CD8-positive, alpha-beta memory T cell (primary cell): ENCODE results near the gene SP9. TPM values are rescaled to one million over a fixed set of nuclear protein-coding genes. Genes with fewer than 3 reads are reported as not detected.

Source experiments
- CTCF ChIA-PET: fragments of 350-600 bp; sonication (Branson Sonifier 250); formaldehyde crosslinking; loops from one replicate; lab custom pipeline; 2021; ENCODE audit warnings: antibody characterized with exemption; lab: Charles Lee
- POLR2A ChIA-PET: fragments of 350-600 bp; sonication (Branson Sonifier 250); formaldehyde crosslinking; loops from one replicate; lab custom pipeline; 2021; ENCODE audit warnings: antibody characterized with exemption; lab: Charles Lee
- DNase-seq, 5 donors: peaks; one replicate each; pipeline versions ENCODE4 v3.0.0 to v3.0.0-alpha.2; 2020 to 2022; ENCODE audit warnings: mixed read lengths in 1 of 5
- H3K27ac ChIP-seq: one replicate; pipeline ENCODE4 v1.7.0; 2013; ENCODE audit warnings: low read depth, mild to moderate bottlenecking, low read length, moderate library complexity
- H3K27me3 ChIP-seq: 2 replicates; pipeline ENCODE4 v1.7.0; 2013; ENCODE audit warnings: low read length, mild to moderate bottlenecking; ENCODE audit not compliant: insufficient read depth, poor library complexity, severe bottlenecking
- H3K36me3 ChIP-seq: 2 replicates; pipeline ENCODE4 v1.7.0; 2013; ENCODE audit warnings: mild to moderate bottlenecking, low read length, moderate library complexity; ENCODE audit not compliant: insufficient read depth
- H3K4me1 ChIP-seq: 2 replicates; pipeline ENCODE4 v1.7.0; 2013; ENCODE audit warnings: mild to moderate bottlenecking, low read length, moderate library complexity; ENCODE audit not compliant: insufficient read depth
- H3K4me3 ChIP-seq: 2 replicates; pipeline ENCODE4 v1.7.0; 2013; ENCODE audit warnings: mild to moderate bottlenecking, low read length
- H3K9me3 ChIP-seq: 2 replicates; pipeline ENCODE4 v1.7.0; 2013; ENCODE audit warnings: mild to moderate bottlenecking, low read length
- H3K27ac Mint-ChIP-seq, 8 donors: one replicate each; pipeline ENCODE4 v1.8.0; 2020 to 2021; ENCODE audit warnings: mixed read lengths in 8 of 8, mild to moderate bottlenecking in 6 of 8, inconsistent platforms in 3 of 8, moderate library complexity in 3 of 8
- H3K27me3 Mint-ChIP-seq, 2 donors: one replicate each; pipeline ENCODE4 v1.8.0; 2020 to 2021; ENCODE audit warnings: mixed read lengths in 2 of 2, mild to moderate bottlenecking in 1 of 2, moderate library complexity in 1 of 2
- H3K36me3 Mint-ChIP-seq, 3 donors: one replicate each; pipeline ENCODE4 v1.8.0; 2020 to 2021; ENCODE audit warnings: mixed read lengths in 3 of 3, inconsistent platforms in 1 of 3, mild to moderate bottlenecking in 1 of 3
- H3K4me1 Mint-ChIP-seq, 3 donors: one replicate each; pipeline ENCODE4 v1.8.0; 2020 to 2021; ENCODE audit warnings: mixed read lengths in 3 of 3, inconsistent platforms in 1 of 3, mild to moderate bottlenecking in 1 of 3
- H3K4me3 Mint-ChIP-seq, 7 donors: one replicate each; pipeline ENCODE4 v1.8.0; 2020 to 2021; ENCODE audit warnings: mixed read lengths in 7 of 7, mild to moderate bottlenecking in 6 of 7, moderate library complexity in 4 of 7, inconsistent platforms in 2 of 7
- H3K9me3 Mint-ChIP-seq, 5 donors: one replicate each; pipeline ENCODE4 v1.8.0; 2020 to 2022; ENCODE audit warnings: mixed read lengths in 5 of 5, mild to moderate bottlenecking in 3 of 5, moderate library complexity in 2 of 5, inconsistent platforms in 1 of 5
- polyA plus RNA-seq: library from polyadenylated mRNA; unstranded; fragments of 300-500 nt; fragmentation: Illumina TruSeq; gene quantifications from one replicate; pipeline ENCODE4 v1.2.3, GENCODE V29; 2021
- total RNA-seq, 2 experiments: library from RNA; stranded (reverse); gene quantifications; one replicate each; pipeline ENCODE4 v1.2.3, GENCODE V29; 2021

The SP9 gene
- total and polyA plus RNA-seq, 3 experiments from 2014 or later = not detected

GRCh38 chr2:174330945-174331594 is 3.7 kb upstream of the SP9 start:
- POLR2A ChIA-PET = no interaction called here
- H3K4me1 Mint-ChIP-seq = peaks cover 44 to 66% (median 59%) of the 10 kb centered on the region in 3 donors
- no peak overlapping the region for H3K4me3 ChIP-seq
- peak overlapping the region in 2 of 8 donors; percentile 67 to 85 for H3K27ac Mint-ChIP-seq
- DNase-seq = no peak
- no peak overlapping the region for H3K27ac ChIP-seq
- H3K4me3 Mint-ChIP-seq = peak overlapping the region in 1 of 7 donors; percentile 60
- peaks cover 55% of the 10 kb centered on the region for H3K4me1 ChIP-seq
- H3K27me3 ChIP-seq = peaks cover 94% of the 10 kb centered on the region
- peaks cover 91 to 92% of the 10 kb centered on the region in 2 donors for H3K27me3 Mint-ChIP-seq
- peaks cover 0 to 25% (median 16%) of the 10 kb centered on the region in 5 donors for H3K9me3 Mint-ChIP-seq
- H3K36me3 Mint-ChIP-seq = peaks cover 0 to 2% (median 0%) of the 10 kb centered on the region in 3 donors
- no peaks in the 10 kb centered on the region for H3K36me3 ChIP-seq
- H3K9me3 ChIP-seq = no peaks in the 10 kb centered on the region
- CTCF ChIA-PET = interaction anchor here (1.8 kb wide), 1 partner anchor 10 kb away, joined by 8 read pairs; no protein-coding TSS in a partner anchor

- CTCF ChIA-PET = interaction anchor here (1.8 kb wide), 1 partner anchor 9 kb away, joined by 8 read pairs; no protein-coding TSS in a partner anchor
- peak overlapping the region in 1 of 7 donors; percentile 60 for H3K4me3 Mint-ChIP-seq
- H3K27me3 ChIP-seq = peaks cover 93% of the 10 kb centered on the region
- H3K27me3 Mint-ChIP-seq = peaks cover 85 to 87% of the 10 kb centered on the region in 2 donors
- H3K4me3 ChIP-seq = no peak overlapping the region
- H3K27ac ChIP-seq = no peak overlapping the region
- POLR2A ChIA-PET = interaction anchor here (0.6 kb wide), 1 partner anchor 502 kb away, joined by 9 read pairs; no protein-coding TSS in a partner anchor
- peaks cover 54% of the 10 kb centered on the region for H3K4me1 ChIP-seq
- DNase-seq = no peak
- no peaks in the 10 kb centered on the region for H3K9me3 ChIP-seq
- H3K36me3 Mint-ChIP-seq = peaks cover 0 to 2% (median 0%) of the 10 kb centered on the region in 3 donors
- H3K36me3 ChIP-seq = no peaks in the 10 kb centered on the region
- H3K27ac Mint-ChIP-seq = peak overlapping the region in 1 of 8 donors; percentile 85
- peaks cover 41 to 65% (median 57%) of the 10 kb centered on the region in 3 donors for H3K4me1 Mint-ChIP-seq
- peaks cover 0 to 25% (median 16%) of the 10 kb centered on the region in 5 donors for H3K9me3 Mint-ChIP-seq
These were observed 3.0 kb upstream of the SP9 start for GRCh38 chr2:174331595-174332216.

- ChIA-PET POLR2A (interaction anchor here (0.6 kb wide), 1 partner anchor 502 kb away, joined by 9 read pairs; no protein-coding TSS in a partner anchor), CTCF (no interaction called here)
- Mint-ChIP-seq H3K4me1 (peaks cover 34 to 63% (median 50%) of the 10 kb centered on the region in 3 donors), H3K4me3 (peak overlapping the region in 3 of 7 donors; percentile 60 to 81 (median 68)), H3K27ac (peak overlapping the region in 4 of 8 donors; percentile 6 to 85 (median 62)), H3K9me3 (peaks cover 0 to 26% (median 16%) of the 10 kb centered on the region in 5 donors), H3K27me3 (peaks cover 79 to 81% of the 10 kb centered on the region in 2 donors), H3K36me3 (peaks cover 0 to 2% (median 0%) of the 10 kb centered on the region in 3 donors)
- Histone ChIP-seq H3K9me3 (no peaks in the 10 kb centered on the region), H3K4me1 (peaks cover 48% of the 10 kb centered on the region), H3K27ac (no peak overlapping the region), H3K4me3 (no peak overlapping the region), H3K36me3 (no peaks in the 10 kb centered on the region), H3K27me3 (peaks cover 86% of the 10 kb centered on the region)
- DNase-seq = no peak
These were observed 2.4 kb upstream of the SP9 start for GRCh38 chr2:174332217-174332963.

DNA sequence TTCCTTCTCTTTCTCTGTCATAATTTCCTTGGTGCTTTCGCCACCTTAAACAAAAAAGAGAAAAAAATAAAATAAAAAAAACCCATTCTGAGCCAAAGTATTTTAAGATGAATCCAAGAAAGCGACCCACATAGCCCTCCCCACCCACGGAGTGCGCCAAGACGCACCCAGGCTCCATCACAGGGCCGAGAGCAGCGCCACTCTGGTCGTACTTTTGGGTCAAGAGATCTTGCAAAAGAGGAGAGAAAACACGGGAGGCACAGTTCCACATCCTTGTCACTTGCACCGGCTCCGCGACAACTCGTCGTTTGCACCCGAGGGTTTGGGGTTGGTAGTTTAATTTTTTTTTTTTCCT is 1.8 kb upstream of the SP9 start:
- ChIA-PET POLR2A (no interaction called here), CTCF (interaction anchor here (1.0 kb wide), 1 partner anchor 930 kb away, joined by 3 read pairs; no protein-coding TSS in a partner anchor)
- peaks cover 79% of the 10 kb centered on the region in 2 donors for H3K27me3 Mint-ChIP-seq
- no peaks in the 10 kb centered on the region for H3K36me3 ChIP-seq
- H3K27ac ChIP-seq = no peak overlapping the region
- H3K27me3 ChIP-seq = peaks cover 86% of the 10 kb centered on the region
- peaks cover 0 to 2% (median 2%) of the 10 kb centered on the region in 3 donors for H3K36me3 Mint-ChIP-seq
- H3K27ac Mint-ChIP-seq = peak overlapping the region in 2 of 8 donors; percentile 59 to 85
- H3K4me1 ChIP-seq = peaks cover 48% of the 10 kb centered on the region
- no peaks in the 10 kb centered on the region for H3K9me3 ChIP-seq
- DNase-seq = no peak
- peaks cover 34 to 63% (median 51%) of the 10 kb centered on the region in 3 donors for H3K4me1 Mint-ChIP-seq
- H3K4me3 Mint-ChIP-seq = peak overlapping the region in 6 of 7 donors; percentile 36 to 68 (median 52)
- peaks cover 0 to 28% (median 16%) of the 10 kb centered on the region in 5 donors for H3K9me3 Mint-ChIP-seq
- H3K4me3 ChIP-seq = no peak overlapping the region

- DNase-seq = no peak
- Mint-ChIP-seq H3K27me3 (peaks cover 77 to 80% of the 10 kb centered on the region in 2 donors), H3K4me3 (peak overlapping the region; percentile 41 to 80 (median 59)), H3K4me1 (peaks cover 32 to 56% (median 45%) of the 10 kb centered on the region in 3 donors), H3K9me3 (peaks cover 0 to 26% (median 16%) of the 10 kb centered on the region in 5 donors), H3K36me3 (peaks cover 0 to 2% (median 2%) of the 10 kb centered on the region in 3 donors), H3K27ac (peak overlapping the region in 6 of 8 donors; percentile 17 to 85 (median 61))
- Histone ChIP-seq H3K4me1 (peaks cover 48% of the 10 kb centered on the region), H3K4me3 (no peak overlapping the region), H3K36me3 (no peaks in the 10 kb centered on the region), H3K9me3 (no peaks in the 10 kb centered on the region), H3K27me3 (peaks cover 89% of the 10 kb centered on the region), H3K27ac (no peak overlapping the region)
- ChIA-PET POLR2A (no interaction called here), CTCF (interaction anchor here (1.0 kb wide), 1 partner anchor 931 kb away, joined by 3 read pairs; no protein-coding TSS in a partner anchor)
These were observed 1.1 kb upstream of the SP9 start for GRCh38 chr2:174333372-174334277.

GRCh38 chr2:174334278-174334715 is 457 bp upstream of the SP9 start:
- H3K4me1 Mint-ChIP-seq = peaks cover 28 to 51% (median 41%) of the 10 kb centered on the region in 3 donors
- Histone ChIP-seq H3K36me3 (no peaks in the 10 kb centered on the region), H3K27ac (no peak overlapping the region), H3K4me3 (no peak overlapping the region), H3K4me1 (peaks cover 45% of the 10 kb centered on the region), H3K27me3 (peaks cover 89% of the 10 kb centered on the region), H3K9me3 (no peaks in the 10 kb centered on the region)
- H3K27me3 Mint-ChIP-seq = peaks cover 77 to 80% of the 10 kb centered on the region in 2 donors
- POLR2A ChIA-PET = no interaction called here
- peak overlapping the region; percentile 26 to 80 (median 59) for H3K4me3 Mint-ChIP-seq
- peaks cover 0 to 2% (median 2%) of the 10 kb centered on the region in 3 donors for H3K36me3 Mint-ChIP-seq
- DNase-seq = no peak
- peaks cover 0 to 23% (median 16%) of the 10 kb centered on the region in 5 donors for H3K9me3 Mint-ChIP-seq
- CTCF ChIA-PET = interaction anchor here (0.7 kb wide), 1 partner anchor 10 kb away, joined by 3 read pairs; no protein-coding TSS in a partner anchor
- H3K27ac Mint-ChIP-seq = peak overlapping the region in 4 of 8 donors; percentile 47 to 85 (median 64)
